Heart left ventricle (tissue), 13 donors: ENCODE data around the gene LRBA.

Experiments
- POLR2A ChIP-seq, 2 donors: fragments of 450-650 bp; IDR thresholded peaks; one replicate each; pipeline ENCODE4 v1.6.1; 2017; ENCODE audit warnings: antibody characterized with exemption in 2 of 2, mild to moderate bottlenecking in 2 of 2, moderate library complexity in 2 of 2
- TF ChIP-seq, protein P1 (sequence below), 12 donors: fragments of 200-600 bp; sonication (generic) in 4 of 12; IDR thresholded peaks; one replicate each; pipeline versions ENCODE4 v1.5.0 to v1.8.0; 2018 to 2022; ENCODE audit warnings: antibody characterized with exemption in 12 of 12, mild to moderate bottlenecking in 5 of 12
- donor health status: ischemic (EF 13 %, LVEDD 7.1; RV severe dilation, severe dysfunction).
- donor health status: DM: no; HTN: yes; CAD: no.
- donor health status: DM: no; HTN: no; CAD: no.
- donor health status: ischemic (EF 25% LVEDD 6.9; RV normal size, moderate dysfunction).
- donor health status: ischemic (EF 25% LVEDD 5.7; RV mildly dilated, moderate dysfunction).
- donor health status: ischemic (EF 35%, LVEDD 5.7; RV mildly dilated, moderate dysfunction).
- donor health status: nonischemic (EF 11% LVEDD 7.7; RV severe dilation, severe dysfunction).
- donor health status: DM: yes; HTN: yes; CAD: no.
- donor health status: PGD.
- donor health status: ischemic (EF 29% LVEDD 5.4; RV normal size, mild dysfunction).
- donor health status: nonischemic (EF 23%, LVEDD 6.1; RV moderate dilation, normal function).

DNA sequence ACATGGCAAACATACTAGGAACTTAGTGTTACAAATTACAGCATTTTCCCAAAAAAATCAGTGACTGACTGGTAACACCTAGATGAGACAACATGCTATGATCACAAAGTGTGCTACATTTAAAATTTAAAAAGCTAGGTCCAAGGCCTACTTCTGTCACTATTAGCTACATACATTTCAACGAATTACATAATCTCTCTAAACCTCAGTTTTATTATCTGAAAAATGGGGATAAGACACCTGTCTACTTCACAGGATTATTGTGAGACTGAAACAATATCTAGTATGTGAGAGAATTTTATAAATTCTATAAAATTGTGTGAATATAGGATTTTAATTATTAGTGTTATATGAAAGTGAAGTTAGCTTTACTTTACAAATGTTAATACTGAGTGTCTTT lies 708.4 kb downstream of the LRBA start:
- TF ChIP-seq, protein P1, sequence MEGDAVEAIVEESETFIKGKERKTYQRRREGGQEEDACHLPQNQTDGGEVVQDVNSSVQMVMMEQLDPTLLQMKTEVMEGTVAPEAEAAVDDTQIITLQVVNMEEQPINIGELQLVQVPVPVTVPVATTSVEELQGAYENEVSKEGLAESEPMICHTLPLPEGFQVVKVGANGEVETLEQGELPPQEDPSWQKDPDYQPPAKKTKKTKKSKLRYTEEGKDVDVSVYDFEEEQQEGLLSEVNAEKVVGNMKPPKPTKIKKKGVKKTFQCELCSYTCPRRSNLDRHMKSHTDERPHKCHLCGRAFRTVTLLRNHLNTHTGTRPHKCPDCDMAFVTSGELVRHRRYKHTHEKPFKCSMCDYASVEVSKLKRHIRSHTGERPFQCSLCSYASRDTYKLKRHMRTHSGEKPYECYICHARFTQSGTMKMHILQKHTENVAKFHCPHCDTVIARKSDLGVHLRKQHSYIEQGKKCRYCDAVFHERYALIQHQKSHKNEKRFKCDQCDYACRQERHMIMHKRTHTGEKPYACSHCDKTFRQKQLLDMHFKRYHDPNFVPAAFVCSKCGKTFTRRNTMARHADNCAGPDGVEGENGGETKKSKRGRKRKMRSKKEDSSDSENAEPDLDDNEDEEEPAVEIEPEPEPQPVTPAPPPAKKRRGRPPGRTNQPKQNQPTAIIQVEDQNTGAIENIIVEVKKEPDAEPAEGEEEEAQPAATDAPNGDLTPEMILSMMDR (IDR thresholded peaks at IDR 0.05) = no peak
- no peak for TF ChIP-seq POLR2A (IDR thresholded peaks at IDR 0.05)
